Liver (tissue), 9 donors: ENCODE data around the gene HIVEP2. TPM values are rescaled to one million over a fixed set of nuclear protein-coding genes. Genes with fewer than 3 reads are reported as not detected.

ENCODE experiments used
- DNase-seq: peaks from one replicate; pipeline ENCODE4 v3.0.0-alpha.2; 2017; ENCODE audit warnings: low spot score
- H3K27ac ChIP-seq, 2 donors: one replicate each; pipeline ENCODE4 v1.7.0; 2013; ENCODE audit warnings: inconsistent platforms in 2 of 2, low read length in 2 of 2, control low read depth in 1 of 2, low read depth in 1 of 2, mild to moderate bottlenecking in 1 of 2
- H3K27me3 ChIP-seq, 4 donors: one replicate each; pipeline versions ENCODE4 v1.6.1 to v1.7.0; 2013; ENCODE audit warnings: low read length in 3 of 4, inconsistent platforms in 1 of 4, mild to moderate bottlenecking in 1 of 4, moderate library complexity in 1 of 4; ENCODE audit not compliant: control insufficient read depth in 4 of 4, insufficient read depth in 4 of 4
- H3K36me3 ChIP-seq, 4 donors: one replicate each; pipeline versions ENCODE4 v1.6.1 to v1.7.0; 2013; ENCODE audit warnings: low read length in 3 of 4, mild to moderate bottlenecking in 3 of 4, low read depth in 1 of 4, moderate library complexity in 1 of 4; ENCODE audit not compliant: control insufficient read depth in 4 of 4, insufficient read depth in 3 of 4
- H3K4me1 ChIP-seq, 4 donors: one replicate each; pipeline versions ENCODE4 v1.6.1 to v1.7.0; 2013; ENCODE audit warnings: low read length in 3 of 4, mild to moderate bottlenecking in 3 of 4, moderate library complexity in 1 of 4; ENCODE audit not compliant: control insufficient read depth in 4 of 4, insufficient read depth in 4 of 4
- H3K4me3 ChIP-seq, 3 donors: one replicate each; pipeline versions ENCODE4 v1.6.1 to v1.7.0; 2013; ENCODE audit warnings: low read length in 3 of 3, control low read depth in 1 of 3, low read depth in 1 of 3, mild to moderate bottlenecking in 1 of 3
- H3K9ac ChIP-seq, 2 donors: one replicate each; pipeline ENCODE4 v1.7.0; 2013; ENCODE audit warnings: low read length in 2 of 2, mild to moderate bottlenecking in 2 of 2, moderate library complexity in 2 of 2, control low read depth in 1 of 2, low read depth in 1 of 2
- H3K9me3 ChIP-seq, 4 donors: one replicate each; pipeline versions ENCODE4 v1.6.1 to v1.7.0; 2013; ENCODE audit warnings: low read length in 3 of 4; ENCODE audit not compliant: control insufficient read depth in 4 of 4
- EGR1 ChIP-seq, 2 donors: IDR thresholded peaks; 2 replicates each; pipeline ENCODE4 v1.6.1; 2016 to 2018; ENCODE audit warnings: antibody characterized with exemption in 2 of 2, low read depth in 2 of 2
- FOXA2 ChIP-seq: IDR thresholded peaks from 2 replicates; pipeline ENCODE4 v1.6.1; 2016; ENCODE audit warnings: antibody characterized with exemption
- GABPA ChIP-seq, 2 donors: IDR thresholded peaks in 1 of 2; conservative IDR thresholded peaks in 1 of 2; 2 replicates each; pipeline ENCODE4 v1.6.1; 2016; ENCODE audit warnings: antibody characterized with exemption in 2 of 2, mild to moderate bottlenecking in 1 of 2, moderate library complexity in 1 of 2
- HNF4A ChIP-seq, 2 donors: conservative IDR thresholded peaks; 2 replicates each; pipeline ENCODE4 v1.6.1; 2016; ENCODE audit warnings: antibody characterized with exemption in 2 of 2, mild to moderate bottlenecking in 2 of 2
- HNF4G ChIP-seq: IDR thresholded peaks from 2 replicates; pipeline ENCODE4 v1.6.1; 2016; ENCODE audit warnings: antibody characterized with exemption
- JUND ChIP-seq, 2 donors: IDR thresholded peaks; 2 replicates each; pipeline ENCODE4 v1.6.1; 2016; ENCODE audit warnings: antibody characterized with exemption in 2 of 2
- NR2F2 ChIP-seq: IDR thresholded peaks from 2 replicates; pipeline ENCODE4 v1.6.1; 2016; ENCODE audit warnings: antibody characterized with exemption
- RAD21 ChIP-seq, 2 donors: IDR thresholded peaks; 2 replicates each; pipeline ENCODE4 v1.6.1; 2016; ENCODE audit warnings: antibody characterized with exemption in 2 of 2, mild to moderate bottlenecking in 2 of 2
- RXRA ChIP-seq, 2 donors: IDR thresholded peaks; 2 replicates each; pipeline ENCODE4 v1.6.1; 2017 to 2018; ENCODE audit warnings: antibody characterized with exemption in 2 of 2, mild to moderate bottlenecking in 1 of 2
- SP1 ChIP-seq: IDR thresholded peaks from 2 replicates; pipeline ENCODE4 v1.6.1; 2018; ENCODE audit warnings: antibody characterized with exemption, mild to moderate bottlenecking
- TAF1 ChIP-seq: conservative IDR thresholded peaks from 2 replicates; pipeline ENCODE4 v1.6.1; 2016; ENCODE audit warnings: antibody characterized with exemption, mild to moderate bottlenecking
- YY1 ChIP-seq: IDR thresholded peaks from 2 replicates; pipeline ENCODE4 v1.6.1; 2016; ENCODE audit warnings: antibody characterized with exemption, mild to moderate bottlenecking
- WGBS: extraction: QIAGEN DNeasy Blood & Tissue Kit; methylation state at CpG from one replicate; pipeline ENCODE4 v1.1.7; 2013; 5-methylcytosine and 5-hydroxymethylcytosine counted together
- polyA plus RNA-seq, 2 donors: library from polyadenylated mRNA; stranded (reverse) in 1 of 2; unstranded in 1 of 2; fragments of 200-250 nt in 1 of 2; fragments of >200 nt in 1 of 2; fragmentation: Nextera tagmentation in 1 of 2; extraction: Ambion mirVana in 1 of 2; gene quantifications; one replicate each; pipeline versions ENCODE4 v1.2.1 to v1.2.3, GENCODE V29; 2013 to 2015
- total RNA-seq, 2 donors: library from RNA; depleted of rRNA; stranded (reverse); fragments of >200 nt; gene quantifications; one replicate each; pipeline ENCODE4 v1.2.3, GENCODE V29; 2014
- TF ChIP-seq, protein P1 (sequence below): IDR thresholded peaks from 2 replicates; pipeline ENCODE4 v1.6.1; 2016; ENCODE audit warnings: antibody characterized with exemption
- TF ChIP-seq, protein P2 (sequence below): IDR thresholded peaks from 2 replicates; pipeline ENCODE4 v1.6.1; 2016; ENCODE audit warnings: antibody characterized with exemption
- TF ChIP-seq, protein P3 (sequence below): fragments of 150-350 bp; IDR thresholded peaks from 2 replicates; pipeline ENCODE4 v1.5.1; 2017; ENCODE audit warnings: improper control_type of control experiment, low read depth, low read length; ENCODE audit not compliant: missing input control
- TF ChIP-seq, protein P4 (sequence below): IDR thresholded peaks from 2 replicates; pipeline ENCODE4 v1.6.1; 2016; ENCODE audit warnings: antibody characterized with exemption
- TF ChIP-seq, protein P5 (sequence below): IDR thresholded peaks from 2 replicates; pipeline ENCODE4 v1.6.1; 2016; ENCODE audit warnings: antibody characterized with exemption, mild to moderate bottlenecking
- donor health status: healthy.
- donor health status: healthy.
- donor health status: healthy.
- donor health status: healthy.
- donor health status: healthy.

HIVEP2 gene
- total and polyA plus RNA-seq, 4 donors: 0.82 to 6.6 (median 1.3) TPM

DNA sequence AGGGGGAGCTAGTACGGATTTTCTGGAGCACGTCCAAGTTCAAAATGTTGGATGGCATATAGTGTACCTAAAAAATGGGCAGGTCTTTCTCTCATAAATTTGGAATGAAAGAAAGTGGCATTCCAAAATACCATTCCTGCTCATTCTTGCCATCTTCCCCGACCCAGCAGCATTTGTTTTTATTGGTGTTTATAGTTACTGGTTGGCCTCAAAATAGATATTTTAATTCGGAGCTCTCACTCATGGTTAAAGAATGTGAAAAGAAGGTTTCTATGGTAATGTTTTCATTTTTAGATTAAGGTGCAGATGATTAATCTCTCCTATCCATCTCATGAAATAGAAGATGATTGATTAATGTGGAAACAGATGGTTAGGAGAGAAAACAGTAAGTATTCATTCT lies 204.5 kb downstream of the HIVEP2 start:
- Histone ChIP-seq H3K4me1 (no peaks in the 10 kb centered on the region), H3K27me3 (no peaks in the 10 kb centered on the region), H3K9ac (no peak overlapping the region), H3K9me3 (no peaks in the 10 kb centered on the region), H3K4me3 (no peak overlapping the region), H3K36me3 (no peaks in the 10 kb centered on the region), H3K27ac (no peak overlapping the region)
- TF ChIP-seq, protein P1, sequence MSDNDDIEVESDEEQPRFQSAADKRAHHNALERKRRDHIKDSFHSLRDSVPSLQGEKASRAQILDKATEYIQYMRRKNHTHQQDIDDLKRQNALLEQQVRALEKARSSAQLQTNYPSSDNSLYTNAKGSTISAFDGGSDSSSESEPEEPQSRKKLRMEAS: no peak
- no peak for TF ChIP-seq NR2F2
- TF ChIP-seq EGR1 (IDR thresholded peaks at IDR 0.05; ENCODE audit: low read depth in 2 of 2): no peak
- no peak for TF ChIP-seq YY1
- TF ChIP-seq RAD21 (IDR thresholded peaks at IDR 0.05): no peak
- TF ChIP-seq JUND (IDR thresholded peaks at IDR 0.05): no peak
- TF ChIP-seq SP1: no peak
- no peak for TF ChIP-seq HNF4A (conservative IDR thresholded peaks at IDR 0.05)
- TF ChIP-seq, protein P2, sequence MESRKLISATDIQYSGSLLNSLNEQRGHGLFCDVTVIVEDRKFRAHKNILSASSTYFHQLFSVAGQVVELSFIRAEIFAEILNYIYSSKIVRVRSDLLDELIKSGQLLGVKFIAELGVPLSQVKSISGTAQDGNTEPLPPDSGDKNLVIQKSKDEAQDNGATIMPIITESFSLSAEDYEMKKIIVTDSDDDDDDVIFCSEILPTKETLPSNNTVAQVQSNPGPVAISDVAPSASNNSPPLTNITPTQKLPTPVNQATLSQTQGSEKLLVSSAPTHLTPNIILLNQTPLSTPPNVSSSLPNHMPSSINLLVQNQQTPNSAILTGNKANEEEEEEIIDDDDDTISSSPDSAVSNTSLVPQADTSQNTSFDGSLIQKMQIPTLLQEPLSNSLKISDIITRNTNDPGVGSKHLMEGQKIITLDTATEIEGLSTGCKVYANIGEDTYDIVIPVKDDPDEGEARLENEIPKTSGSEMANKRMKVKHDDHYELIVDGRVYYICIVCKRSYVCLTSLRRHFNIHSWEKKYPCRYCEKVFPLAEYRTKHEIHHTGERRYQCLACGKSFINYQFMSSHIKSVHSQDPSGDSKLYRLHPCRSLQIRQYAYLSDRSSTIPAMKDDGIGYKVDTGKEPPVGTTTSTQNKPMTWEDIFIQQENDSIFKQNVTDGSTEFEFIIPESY: no peak
- no peak for TF ChIP-seq GABPA (IDR thresholded peaks at IDR 0.05 in 1 of 2, conservative IDR thresholded peaks at IDR 0.05 in 1 of 2)
- no peak for TF ChIP-seq HNF4G
- no peak for DNase-seq
- 88% methylated on average over 4 of the region's 4 CpGs for WGBS

DNA sequence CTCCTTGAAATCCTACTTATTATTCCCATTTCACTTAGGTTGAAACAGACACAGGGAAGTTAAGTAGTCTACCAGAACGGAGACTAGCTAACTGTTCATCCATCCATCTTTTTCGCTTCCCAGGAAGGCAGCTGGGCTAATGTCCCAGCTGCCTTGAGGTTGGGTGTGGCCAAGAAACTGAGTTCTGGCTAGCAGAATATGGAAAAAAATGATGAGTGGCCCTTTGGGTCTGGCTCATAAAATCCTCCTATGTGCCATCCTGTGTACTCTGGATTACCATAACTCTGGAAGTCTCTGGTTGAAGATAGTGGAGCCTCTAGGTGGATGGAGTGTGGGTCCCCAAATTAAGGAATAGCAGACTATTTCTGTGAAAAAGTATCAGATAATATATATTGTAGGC lies 206.2 kb downstream of the HIVEP2 start:
- WGBS: 85% methylated on average over 2 of the region's 2 CpGs
- no peak overlapping the region for H3K4me3 ChIP-seq
- H3K27me3 ChIP-seq: no peaks in the 10 kb centered on the region
- H3K9ac ChIP-seq: no peak overlapping the region
- DNase-seq: no peak
- no peak for TF ChIP-seq RXRA (IDR thresholded peaks at IDR 0.05)
- TF ChIP-seq, protein P2: no peak
- no peak for TF ChIP-seq NR2F2
- TF ChIP-seq, protein P3, sequence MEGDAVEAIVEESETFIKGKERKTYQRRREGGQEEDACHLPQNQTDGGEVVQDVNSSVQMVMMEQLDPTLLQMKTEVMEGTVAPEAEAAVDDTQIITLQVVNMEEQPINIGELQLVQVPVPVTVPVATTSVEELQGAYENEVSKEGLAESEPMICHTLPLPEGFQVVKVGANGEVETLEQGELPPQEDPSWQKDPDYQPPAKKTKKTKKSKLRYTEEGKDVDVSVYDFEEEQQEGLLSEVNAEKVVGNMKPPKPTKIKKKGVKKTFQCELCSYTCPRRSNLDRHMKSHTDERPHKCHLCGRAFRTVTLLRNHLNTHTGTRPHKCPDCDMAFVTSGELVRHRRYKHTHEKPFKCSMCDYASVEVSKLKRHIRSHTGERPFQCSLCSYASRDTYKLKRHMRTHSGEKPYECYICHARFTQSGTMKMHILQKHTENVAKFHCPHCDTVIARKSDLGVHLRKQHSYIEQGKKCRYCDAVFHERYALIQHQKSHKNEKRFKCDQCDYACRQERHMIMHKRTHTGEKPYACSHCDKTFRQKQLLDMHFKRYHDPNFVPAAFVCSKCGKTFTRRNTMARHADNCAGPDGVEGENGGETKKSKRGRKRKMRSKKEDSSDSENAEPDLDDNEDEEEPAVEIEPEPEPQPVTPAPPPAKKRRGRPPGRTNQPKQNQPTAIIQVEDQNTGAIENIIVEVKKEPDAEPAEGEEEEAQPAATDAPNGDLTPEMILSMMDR: no peak
- TF ChIP-seq, protein P4, sequence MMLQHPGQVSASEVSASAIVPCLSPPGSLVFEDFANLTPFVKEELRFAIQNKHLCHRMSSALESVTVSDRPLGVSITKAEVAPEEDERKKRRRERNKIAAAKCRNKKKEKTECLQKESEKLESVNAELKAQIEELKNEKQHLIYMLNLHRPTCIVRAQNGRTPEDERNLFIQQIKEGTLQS: no peak
- TF ChIP-seq FOXA2: no peak
- TF ChIP-seq TAF1: no peak
- no peak for TF ChIP-seq RAD21 (IDR thresholded peaks at IDR 0.05)
- no peak for TF ChIP-seq GABPA (IDR thresholded peaks at IDR 0.05 in 1 of 2, conservative IDR thresholded peaks at IDR 0.05 in 1 of 2)
- TF ChIP-seq, protein P5, sequence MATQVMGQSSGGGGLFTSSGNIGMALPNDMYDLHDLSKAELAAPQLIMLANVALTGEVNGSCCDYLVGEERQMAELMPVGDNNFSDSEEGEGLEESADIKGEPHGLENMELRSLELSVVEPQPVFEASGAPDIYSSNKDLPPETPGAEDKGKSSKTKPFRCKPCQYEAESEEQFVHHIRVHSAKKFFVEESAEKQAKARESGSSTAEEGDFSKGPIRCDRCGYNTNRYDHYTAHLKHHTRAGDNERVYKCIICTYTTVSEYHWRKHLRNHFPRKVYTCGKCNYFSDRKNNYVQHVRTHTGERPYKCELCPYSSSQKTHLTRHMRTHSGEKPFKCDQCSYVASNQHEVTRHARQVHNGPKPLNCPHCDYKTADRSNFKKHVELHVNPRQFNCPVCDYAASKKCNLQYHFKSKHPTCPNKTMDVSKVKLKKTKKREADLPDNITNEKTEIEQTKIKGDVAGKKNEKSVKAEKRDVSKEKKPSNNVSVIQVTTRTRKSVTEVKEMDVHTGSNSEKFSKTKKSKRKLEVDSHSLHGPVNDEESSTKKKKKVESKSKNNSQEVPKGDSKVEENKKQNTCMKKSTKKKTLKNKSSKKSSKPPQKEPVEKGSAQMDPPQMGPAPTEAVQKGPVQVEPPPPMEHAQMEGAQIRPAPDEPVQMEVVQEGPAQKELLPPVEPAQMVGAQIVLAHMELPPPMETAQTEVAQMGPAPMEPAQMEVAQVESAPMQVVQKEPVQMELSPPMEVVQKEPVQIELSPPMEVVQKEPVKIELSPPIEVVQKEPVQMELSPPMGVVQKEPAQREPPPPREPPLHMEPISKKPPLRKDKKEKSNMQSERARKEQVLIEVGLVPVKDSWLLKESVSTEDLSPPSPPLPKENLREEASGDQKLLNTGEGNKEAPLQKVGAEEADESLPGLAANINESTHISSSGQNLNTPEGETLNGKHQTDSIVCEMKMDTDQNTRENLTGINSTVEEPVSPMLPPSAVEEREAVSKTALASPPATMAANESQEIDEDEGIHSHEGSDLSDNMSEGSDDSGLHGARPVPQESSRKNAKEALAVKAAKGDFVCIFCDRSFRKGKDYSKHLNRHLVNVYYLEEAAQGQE: no peak
- TF ChIP-seq YY1: no peak
- TF ChIP-seq SP1: no peak
- TF ChIP-seq, protein P1: no peak
- TF ChIP-seq HNF4A (conservative IDR thresholded peaks at IDR 0.05): no peak
- H3K4me1 ChIP-seq: no peaks in the 10 kb centered on the region
- no peaks in the 10 kb centered on the region for H3K9me3 ChIP-seq
- no peak overlapping the region for H3K27ac ChIP-seq
- no peaks in the 10 kb centered on the region for H3K36me3 ChIP-seq
